Astrocyte (in vitro differentiated cells and primary cell): ENCODE measurements around the gene CT47A7.
"Not testable (repeated sequence)": the region's sequence is repeated elsewhere in the genome, so short reads cannot be mapped to it uniquely, and the experiment has no call there.

Experiments
- EZH2 ChIP-seq: IDR thresholded peaks from 2 replicates; pipeline ENCODE4 v1.6.1; 2012; ENCODE audit warnings: mild to moderate bottlenecking, low read length, inconsistent platforms; ENCODE audit not compliant: insufficient read depth
- TF ChIP-seq, protein P1 (sequence below): IDR thresholded peaks from 2 replicates; pipeline ENCODE4 v1.5.1; 2011; ENCODE audit warnings: low read depth, mild to moderate bottlenecking, inconsistent platforms, low read length, moderate library complexity; ENCODE audit not compliant: insufficient read depth

DNA sequence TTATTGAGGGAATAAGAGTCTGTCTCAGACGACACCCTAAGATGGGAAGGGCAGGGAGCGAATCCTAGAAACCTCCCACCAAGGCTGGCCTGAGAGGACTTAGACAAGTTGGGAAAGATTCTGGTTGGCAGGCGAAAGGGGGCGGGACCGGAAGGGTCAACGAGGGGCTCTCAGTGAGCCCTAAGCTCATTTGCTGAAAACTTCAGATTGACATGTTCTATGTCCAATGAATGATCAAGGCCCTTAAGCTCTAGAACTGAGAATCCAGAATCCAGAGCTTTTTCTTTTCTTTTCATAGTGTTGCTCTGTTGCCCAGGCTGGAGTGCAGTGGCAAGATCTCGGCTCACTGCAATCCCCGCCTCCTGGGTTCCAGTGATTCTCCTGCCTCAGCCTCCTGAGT lies 29.3 kb upstream of the CT47A7 start, which contains the start of gene CT47A1:
- TF ChIP-seq, protein P1, sequence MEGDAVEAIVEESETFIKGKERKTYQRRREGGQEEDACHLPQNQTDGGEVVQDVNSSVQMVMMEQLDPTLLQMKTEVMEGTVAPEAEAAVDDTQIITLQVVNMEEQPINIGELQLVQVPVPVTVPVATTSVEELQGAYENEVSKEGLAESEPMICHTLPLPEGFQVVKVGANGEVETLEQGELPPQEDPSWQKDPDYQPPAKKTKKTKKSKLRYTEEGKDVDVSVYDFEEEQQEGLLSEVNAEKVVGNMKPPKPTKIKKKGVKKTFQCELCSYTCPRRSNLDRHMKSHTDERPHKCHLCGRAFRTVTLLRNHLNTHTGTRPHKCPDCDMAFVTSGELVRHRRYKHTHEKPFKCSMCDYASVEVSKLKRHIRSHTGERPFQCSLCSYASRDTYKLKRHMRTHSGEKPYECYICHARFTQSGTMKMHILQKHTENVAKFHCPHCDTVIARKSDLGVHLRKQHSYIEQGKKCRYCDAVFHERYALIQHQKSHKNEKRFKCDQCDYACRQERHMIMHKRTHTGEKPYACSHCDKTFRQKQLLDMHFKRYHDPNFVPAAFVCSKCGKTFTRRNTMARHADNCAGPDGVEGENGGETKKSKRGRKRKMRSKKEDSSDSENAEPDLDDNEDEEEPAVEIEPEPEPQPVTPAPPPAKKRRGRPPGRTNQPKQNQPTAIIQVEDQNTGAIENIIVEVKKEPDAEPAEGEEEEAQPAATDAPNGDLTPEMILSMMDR = not testable (repeated sequence)
- not testable (repeated sequence) for TF ChIP-seq EZH2
